A673 (cell line): ENCODE data around the gene FIBCD1. TPM values are rescaled to one million over a fixed set of nuclear protein-coding genes. Genes with fewer than 3 reads are reported as not detected.

Experiments
- BruUV-seq: library from RNA; stranded (reverse); fragments of 400-500 nt; replicated peaks from 2 replicates; lab custom pipeline; 2021; lab: Mats Ljungman, UMichigan
- CTCF ChIA-PET: fragments of 300-600 bp; sonication (Branson Sonifier 250); formaldehyde crosslinking; loops from one replicate; lab custom pipeline; 2022; ENCODE audit warnings: antibody characterized with exemption; lab: Charles Lee
- POLR2A ChIA-PET: fragments of 300-600 bp; sonication (Branson Sonifier 250); formaldehyde crosslinking; loops from one replicate; lab custom pipeline; 2022; ENCODE audit warnings: antibody characterized with exemption; ENCODE audit not compliant: low non-redundant PET; lab: Charles Lee
- DNase-seq: peaks from one replicate; pipeline ENCODE4 v3.0.0-alpha.2; 2015; ENCODE audit warnings: low spot score
- H3K27ac ChIP-seq: fragments of 200-600 bp; sonication (generic); 2 replicates; pipeline ENCODE4 v1.5.1; 2016; ENCODE audit warnings: mixed run types, low read depth, mild to moderate bottlenecking, mixed read lengths, antibody characterized with exemption, low read length; ENCODE audit not compliant: poor library complexity, severe bottlenecking
- H3K27me3 ChIP-seq: fragments of 200-600 bp; sonication (generic); replicated peaks from 2 replicates; pipeline ENCODE4 v1.6.1; 2017; ENCODE audit warnings: mixed run types, low read depth, mild to moderate bottlenecking, mixed read lengths, antibody characterized with exemption, low read length; ENCODE audit not compliant: insufficient read depth, poor library complexity
- H3K36me3 ChIP-seq: fragments of 200-600 bp; sonication (generic); 2 replicates; pipeline ENCODE4 v1.6.1; 2016; ENCODE audit warnings: mixed run types, mild to moderate bottlenecking, mixed read lengths, antibody characterized with exemption, low read length; ENCODE audit not compliant: insufficient read depth, poor library complexity, severe bottlenecking
- H3K4me1 ChIP-seq: fragments of 200-600 bp; sonication (generic); 2 replicates; pipeline ENCODE4 v1.6.1; 2017; ENCODE audit warnings: mixed run types, mild to moderate bottlenecking, mixed read lengths, antibody characterized with exemption, low read length; ENCODE audit not compliant: insufficient read depth, poor library complexity, severe bottlenecking
- H3K4me3 ChIP-seq: fragments of 200-600 bp; sonication (generic); 2 replicates; pipeline ENCODE4 v1.5.1; 2016; ENCODE audit warnings: low read depth, mixed run types, mild to moderate bottlenecking, mixed read lengths, low read length; ENCODE audit not compliant: poor library complexity, severe bottlenecking
- H3K9me3 ChIP-seq: fragments of 200-600 bp; sonication (generic); 2 replicates; pipeline ENCODE4 v1.6.1; 2016; ENCODE audit warnings: mixed run types, low read depth, mild to moderate bottlenecking, mixed read lengths, antibody characterized with exemption, low read length; ENCODE audit not compliant: poor library complexity, severe bottlenecking
- EZH2 ChIP-seq: fragments of 200-600 bp; sonication (generic); IDR thresholded peaks from 2 replicates; pipeline ENCODE4 v1.6.1; 2017; ENCODE audit warnings: borderline replicate concordance, low read depth, mild to moderate bottlenecking, mixed read lengths, antibody characterized with exemption, low read length; ENCODE audit not compliant: poor library complexity, severe bottlenecking
- intact Hi-C: fragments of 100-400 bp; cut with micrococcal nuclease; formaldehyde crosslinking; loops from one replicate; pipeline ENCODE4 v1.10.0; 2022; ENCODE audit not compliant: unreplicated experiment
- total RNA-seq: library from RNA; stranded (reverse); gene quantifications from 2 replicates; pipeline ENCODE4 v1.2.3, GENCODE V29; 2021
- TF ChIP-seq, protein P1 (sequence below): fragments of 300-800, 200-600 bp; sonication (generic); conservative IDR thresholded peaks from 2 replicates; pipeline ENCODE4 v1.5.1; 2017; ENCODE audit warnings: low read depth, mild to moderate bottlenecking, antibody characterized with exemption, low read length, moderate library complexity, mixed read lengths

Gene FIBCD1
- total RNA-seq, 1 experiment from 2014 or later: 0.19 TPM

DNA sequence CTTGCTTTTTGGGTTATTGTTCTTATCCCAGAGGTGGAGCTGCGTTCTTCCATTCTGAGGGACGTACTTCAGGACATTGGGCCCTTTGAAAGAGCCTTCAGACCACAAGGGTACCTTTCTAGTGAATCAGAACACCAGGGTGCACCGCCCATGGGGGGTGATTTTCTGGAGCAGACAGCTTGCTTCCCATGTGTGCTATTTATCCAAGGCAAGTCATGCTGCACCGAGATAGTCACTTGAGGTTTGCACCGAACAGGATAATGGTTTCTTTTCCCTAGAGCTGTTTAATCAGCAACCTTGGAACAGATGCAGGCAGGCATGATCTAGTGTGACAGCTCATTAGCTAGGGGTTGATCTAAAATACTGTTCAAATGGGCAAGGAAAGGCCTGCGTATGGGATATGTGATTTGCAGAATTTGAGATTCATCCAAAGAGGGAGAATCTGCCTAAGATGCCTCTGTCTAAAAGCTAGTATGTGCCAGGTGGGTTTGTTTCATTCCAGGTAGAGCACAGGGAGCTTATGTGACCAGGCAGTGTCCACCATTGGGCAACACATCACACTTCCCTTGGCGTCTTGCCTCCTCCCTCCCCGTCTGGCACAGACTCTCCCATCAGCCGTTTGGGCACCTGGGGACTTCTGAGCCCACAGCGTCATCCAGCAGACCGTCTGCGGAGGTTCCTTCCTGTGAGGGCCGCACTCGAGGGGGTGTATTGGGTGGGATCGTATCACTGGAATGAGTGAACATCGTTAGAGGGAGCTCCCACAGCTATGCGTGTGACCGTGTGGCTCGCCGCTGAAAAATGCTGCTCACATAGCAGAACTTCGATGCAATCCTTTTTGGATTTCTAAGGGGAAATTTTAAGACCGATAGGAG, 80.9 kb downstream of the FIBCD1 start:
- peaks cover 10% of the 10 kb centered on the region for H3K4me1 ChIP-seq
- no TSS peak for BruUV-seq
- POLR2A ChIA-PET: no interaction called here
- intact Hi-C loops: no loop called here
- CTCF ChIA-PET: no interaction called here
- H3K9me3 ChIP-seq: no peaks in the 10 kb centered on the region
- H3K27me3 ChIP-seq: no peaks in the 10 kb centered on the region
- DNase-seq: no peak
- no peak overlapping the region for H3K27ac ChIP-seq
- TF ChIP-seq EZH2: no peak
- TF ChIP-seq, protein P1, sequence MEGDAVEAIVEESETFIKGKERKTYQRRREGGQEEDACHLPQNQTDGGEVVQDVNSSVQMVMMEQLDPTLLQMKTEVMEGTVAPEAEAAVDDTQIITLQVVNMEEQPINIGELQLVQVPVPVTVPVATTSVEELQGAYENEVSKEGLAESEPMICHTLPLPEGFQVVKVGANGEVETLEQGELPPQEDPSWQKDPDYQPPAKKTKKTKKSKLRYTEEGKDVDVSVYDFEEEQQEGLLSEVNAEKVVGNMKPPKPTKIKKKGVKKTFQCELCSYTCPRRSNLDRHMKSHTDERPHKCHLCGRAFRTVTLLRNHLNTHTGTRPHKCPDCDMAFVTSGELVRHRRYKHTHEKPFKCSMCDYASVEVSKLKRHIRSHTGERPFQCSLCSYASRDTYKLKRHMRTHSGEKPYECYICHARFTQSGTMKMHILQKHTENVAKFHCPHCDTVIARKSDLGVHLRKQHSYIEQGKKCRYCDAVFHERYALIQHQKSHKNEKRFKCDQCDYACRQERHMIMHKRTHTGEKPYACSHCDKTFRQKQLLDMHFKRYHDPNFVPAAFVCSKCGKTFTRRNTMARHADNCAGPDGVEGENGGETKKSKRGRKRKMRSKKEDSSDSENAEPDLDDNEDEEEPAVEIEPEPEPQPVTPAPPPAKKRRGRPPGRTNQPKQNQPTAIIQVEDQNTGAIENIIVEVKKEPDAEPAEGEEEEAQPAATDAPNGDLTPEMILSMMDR: no peak
- no peak overlapping the region for H3K4me3 ChIP-seq
- H3K36me3 ChIP-seq: peaks cover 66% of the 10 kb centered on the region

DNA sequence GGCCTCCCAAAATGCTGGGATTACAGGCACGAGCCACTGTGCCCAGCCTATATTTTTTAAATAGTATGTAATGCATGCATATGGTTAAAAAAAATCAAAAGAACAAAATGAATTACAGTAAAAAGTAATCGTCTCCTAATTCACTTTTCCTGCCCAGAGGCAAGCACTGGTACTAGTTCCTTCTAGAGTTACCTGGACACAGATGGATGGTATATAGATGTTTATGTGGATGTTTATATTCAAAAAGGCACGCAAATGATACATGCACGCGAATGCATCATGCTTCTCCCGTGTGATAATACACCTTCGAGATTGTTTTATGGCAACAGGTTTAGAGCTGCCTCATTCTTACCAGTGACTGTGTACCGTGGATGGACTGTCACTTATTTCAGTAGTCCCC, 82.6 kb downstream of the FIBCD1 start:
- intact Hi-C loops: no loop called here
- no peak for TF ChIP-seq EZH2
- TF ChIP-seq, protein P1: no peak
- H3K4me1 ChIP-seq: peaks cover 10% of the 10 kb centered on the region
- no peaks in the 10 kb centered on the region for H3K27me3 ChIP-seq
- no peak overlapping the region for H3K27ac ChIP-seq
- no peaks in the 10 kb centered on the region for H3K9me3 ChIP-seq
- H3K36me3 ChIP-seq: peaks cover 53% of the 10 kb centered on the region
- DNase-seq: no peak
- no TSS peak for BruUV-seq
- H3K4me3 ChIP-seq: no peak overlapping the region
- CTCF ChIA-PET: no interaction called here
- POLR2A ChIA-PET: no interaction called here

DNA sequence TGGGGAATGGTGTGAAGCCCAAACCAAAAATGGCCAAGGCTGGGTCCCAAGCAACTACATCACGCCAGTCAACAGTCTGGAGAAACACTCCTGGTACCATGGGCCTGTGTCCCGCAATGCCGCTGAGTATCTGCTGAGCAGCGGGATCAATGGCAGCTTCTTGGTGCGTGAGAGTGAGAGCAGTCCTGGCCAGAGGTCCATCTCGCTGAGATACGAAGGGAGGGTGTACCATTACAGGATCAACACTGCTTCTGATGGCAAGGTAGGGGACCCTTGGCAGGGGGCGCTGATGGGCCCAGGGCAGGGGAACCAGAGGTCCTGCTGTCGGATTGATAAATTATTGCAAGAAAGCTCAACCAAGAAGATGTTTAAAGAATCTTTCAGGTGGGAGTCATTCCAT, 84.2 kb downstream of the FIBCD1 start:
- no peak for TF ChIP-seq EZH2
- TF ChIP-seq, protein P1: no peak
- intact Hi-C loops: no loop called here
- CTCF ChIA-PET: interaction anchor here (0.5 to 0.6 kb wide), 2 partner anchors 10 to 1087 kb away, joined by 6 to 8 read pairs; no protein-coding TSS in a partner anchor
- H3K4me3 ChIP-seq: no peak overlapping the region
- H3K27ac ChIP-seq: no peak overlapping the region
- peaks cover 13% of the 10 kb centered on the region for H3K4me1 ChIP-seq
- BruUV-seq: no TSS peak
- peaks cover 39% of the 10 kb centered on the region for H3K36me3 ChIP-seq
- POLR2A ChIA-PET: no interaction called here
- DNase-seq: no peak
- no peaks in the 10 kb centered on the region for H3K27me3 ChIP-seq
- no peaks in the 10 kb centered on the region for H3K9me3 ChIP-seq
